ENCODE data around the gene MAP3K5.

DNA sequence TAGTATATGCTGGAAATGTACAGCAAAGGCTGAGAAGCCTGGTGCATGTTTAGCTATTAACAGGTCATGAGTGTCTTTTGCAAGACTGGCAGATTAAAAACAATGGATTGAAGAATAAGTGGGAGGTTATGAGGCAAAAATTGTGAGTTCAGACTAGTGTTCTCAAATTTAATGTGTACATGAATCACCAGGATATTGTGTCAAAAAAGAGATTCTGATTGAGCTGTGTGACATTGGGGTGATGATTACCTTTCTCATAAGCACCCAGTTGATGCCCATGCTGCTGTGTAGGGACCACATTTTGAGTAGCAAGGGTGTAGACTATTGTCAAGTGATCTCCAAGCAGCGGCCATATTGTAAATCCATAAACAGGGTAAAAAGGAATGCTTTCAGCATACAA is 44.8 kb downstream of the MAP3K5 start:
- TF ChIP-seq POLR2A (IDR thresholded peaks at IDR 0.05; ENCODE audit: low read depth, low read length) (no peak), POU2F2 (IDR thresholded peaks at IDR 0.05; ENCODE audit: low read depth, low read length) (no peak)
